ENCODE results near the gene DDR2.

The DDR2 gene

GRCh38 chr1:162701286-162701685 lies 69.0 kb downstream of the DDR2 start:
- no peak for DNase-seq

GRCh38 chr1:162702628-162703027 lies 70.4 kb downstream of the DDR2 start:
- no peak for DNase-seq

GRCh38 chr1:162703708-162704107 lies 71.4 kb downstream of the DDR2 start:
- no peak for DNase-seq

GRCh38 chr1:162704673-162705424 lies 72.6 kb downstream of the DDR2 start:
- no peak for DNase-seq

GRCh38 chr1:162706003-162706402 lies 73.7 kb downstream of the DDR2 start:
- no peak for DNase-seq

GRCh38 chr1:162706606-162707005 lies 74.3 kb downstream of the DDR2 start:
- DNase-seq: no peak

GRCh38 chr1:162708286-162708685 lies 76.0 kb downstream of the DDR2 start:
- no peak for DNase-seq

GRCh38 chr1:162709132-162709860 lies 77.0 kb downstream of the DDR2 start:
- DNase-seq: no peak

- DNase-seq: no peak
Measured at GRCh38 chr1:162709870-162710269, 77.6 kb downstream of the DDR2 start.

GRCh38 chr1:162710345-162710744 lies 78.1 kb downstream of the DDR2 start:
- no peak for DNase-seq

GRCh38 chr1:162710780-162711465 lies 78.7 kb downstream of the DDR2 start:
- no peak for DNase-seq

GRCh38 chr1:162712317-162713029 lies 80.2 kb downstream of the DDR2 start:
- DNase-seq: no peak

- DNase-seq: no peak
Measured at GRCh38 chr1:162716123-162716522, 83.9 kb downstream of the DDR2 start.

- no peak for DNase-seq
Measured at GRCh38 chr1:162716552-162716951, 84.3 kb downstream of the DDR2 start.

- DNase-seq: no peak
Measured at GRCh38 chr1:162717548-162718184, 85.4 kb downstream of the DDR2 start.

GRCh38 chr1:162719678-162720077 lies 87.4 kb downstream of the DDR2 start:
- no peak for DNase-seq

GRCh38 chr1:162720996-162721395 lies 88.7 kb downstream of the DDR2 start:
- DNase-seq: no peak

GRCh38 chr1:162721471-162721870 lies 89.2 kb downstream of the DDR2 start:
- no peak for DNase-seq

GRCh38 chr1:162722036-162722435 lies 89.8 kb downstream of the DDR2 start:
- DNase-seq: no peak

- DNase-seq: no peak
Measured at GRCh38 chr1:162724583-162725120, 92.4 kb downstream of the DDR2 start.

- DNase-seq: no peak
Measured at GRCh38 chr1:162725301-162725837, 93.1 kb downstream of the DDR2 start.

GRCh38 chr1:162726555-162726954 lies 94.3 kb downstream of the DDR2 start:
- DNase-seq: no peak
